22Rv1 (cell line): ENCODE data around the gene DAAM1.

ENCODE experiments used
- ZFX ChIP-seq: fragments of 450-650 bp; IDR thresholded peaks from 2 replicates; pipeline ENCODE4 v1.6.1; 2017; ENCODE audit warnings: antibody characterized with exemption, borderline replicate concordance
- TF ChIP-seq, protein P1 (sequence below): fragments of 450-650 bp; IDR thresholded peaks from 2 replicates; pipeline ENCODE4 v1.5.1; 2017; ENCODE audit warnings: mild to moderate bottlenecking

DNA sequence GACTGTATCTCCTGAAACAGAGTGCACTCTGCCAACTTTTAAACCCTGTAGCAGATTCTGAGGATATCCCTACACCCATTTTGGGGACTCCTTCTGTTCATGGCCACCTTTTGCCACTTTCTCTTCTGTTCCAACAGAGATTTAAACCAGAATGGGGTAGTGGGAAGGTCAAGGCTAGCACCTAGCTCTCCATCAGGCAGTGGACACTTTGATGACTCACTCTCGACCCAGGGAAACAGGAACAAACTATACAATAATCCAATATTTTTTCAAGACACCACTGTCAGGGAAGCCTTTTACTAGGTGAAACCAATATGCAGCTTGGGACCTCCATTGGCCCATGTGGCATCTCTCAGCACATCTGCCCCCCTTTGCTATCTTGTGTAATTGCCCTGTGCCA is 103.6 kb downstream of the DAAM1 start:
- TF ChIP-seq, protein P1, sequence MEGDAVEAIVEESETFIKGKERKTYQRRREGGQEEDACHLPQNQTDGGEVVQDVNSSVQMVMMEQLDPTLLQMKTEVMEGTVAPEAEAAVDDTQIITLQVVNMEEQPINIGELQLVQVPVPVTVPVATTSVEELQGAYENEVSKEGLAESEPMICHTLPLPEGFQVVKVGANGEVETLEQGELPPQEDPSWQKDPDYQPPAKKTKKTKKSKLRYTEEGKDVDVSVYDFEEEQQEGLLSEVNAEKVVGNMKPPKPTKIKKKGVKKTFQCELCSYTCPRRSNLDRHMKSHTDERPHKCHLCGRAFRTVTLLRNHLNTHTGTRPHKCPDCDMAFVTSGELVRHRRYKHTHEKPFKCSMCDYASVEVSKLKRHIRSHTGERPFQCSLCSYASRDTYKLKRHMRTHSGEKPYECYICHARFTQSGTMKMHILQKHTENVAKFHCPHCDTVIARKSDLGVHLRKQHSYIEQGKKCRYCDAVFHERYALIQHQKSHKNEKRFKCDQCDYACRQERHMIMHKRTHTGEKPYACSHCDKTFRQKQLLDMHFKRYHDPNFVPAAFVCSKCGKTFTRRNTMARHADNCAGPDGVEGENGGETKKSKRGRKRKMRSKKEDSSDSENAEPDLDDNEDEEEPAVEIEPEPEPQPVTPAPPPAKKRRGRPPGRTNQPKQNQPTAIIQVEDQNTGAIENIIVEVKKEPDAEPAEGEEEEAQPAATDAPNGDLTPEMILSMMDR = no peak
- no peak for TF ChIP-seq ZFX
